Activated naive CD4-positive, alpha-beta T cell treated with anti-CD3 and anti-CD28 coated beads, Interleukin-2, amount 50 U/mL, for 24 hours (primary cell): ENCODE results near the gene SLC44A3.
A peak's percentile ranks its signal among the peaks of the same experiment; 100 is the strongest.

Experiments used
- H3K27ac Mint-ChIP-seq: one replicate; pipeline ENCODE4 v1.8.0; 2021; ENCODE audit warnings: mild to moderate bottlenecking, mixed read lengths
- H3K27me3 Mint-ChIP-seq: one replicate; pipeline ENCODE4 v1.8.0; 2021; ENCODE audit warnings: mixed read lengths
- H3K36me3 Mint-ChIP-seq: one replicate; pipeline ENCODE4 v1.8.0; 2021; ENCODE audit warnings: mixed read lengths
- H3K4me1 Mint-ChIP-seq: one replicate; pipeline ENCODE4 v1.8.0; 2021; ENCODE audit warnings: mixed read lengths
- H3K4me3 Mint-ChIP-seq: one replicate; pipeline ENCODE4 v1.8.0; 2021; ENCODE audit warnings: mild to moderate bottlenecking, mixed read lengths
- H3K9me3 Mint-ChIP-seq: one replicate; pipeline ENCODE4 v1.8.0; 2021; ENCODE audit warnings: mixed read lengths

Gene SLC44A3

DNA sequence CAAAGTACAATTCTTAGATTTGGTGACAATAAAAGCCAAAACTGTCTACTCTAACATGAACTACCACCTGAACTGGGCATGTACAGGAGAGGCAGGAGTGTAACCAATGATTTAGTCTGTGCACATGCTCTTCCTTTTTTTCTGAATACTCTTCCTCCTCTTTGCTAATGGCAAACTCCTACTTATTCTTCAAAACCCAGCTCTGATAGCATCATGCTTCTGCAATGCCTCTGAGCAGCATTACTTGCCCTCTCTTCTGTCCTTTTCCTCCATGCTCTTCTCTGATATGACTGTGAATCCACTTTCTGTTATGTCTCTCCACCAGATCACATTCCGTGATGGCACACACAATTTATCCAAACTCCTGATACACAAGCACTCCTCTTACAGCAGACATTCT lies 75.4 kb downstream of the SLC44A3 start:
- Mint-ChIP-seq H3K4me3 (no peak overlapping the region), H3K4me1 (no peaks in the 10 kb centered on the region), H3K27me3 (no peaks in the 10 kb centered on the region), H3K9me3 (no peaks in the 10 kb centered on the region), H3K27ac (no peak overlapping the region), H3K36me3 (peaks cover 1% of the 10 kb centered on the region)

- Mint-ChIP-seq H3K4me1 (no peaks in the 10 kb centered on the region), H3K27me3 (no peaks in the 10 kb centered on the region), H3K9me3 (no peaks in the 10 kb centered on the region), H3K27ac (no peak overlapping the region), H3K4me3 (no peak overlapping the region), H3K36me3 (peaks cover 1% of the 10 kb centered on the region)
These were observed 78.6 kb downstream of the SLC44A3 start for GRCh38 chr1:94898491-94899385.

- Mint-ChIP-seq H3K36me3 (peaks cover 1% of the 10 kb centered on the region), H3K27ac (no peak overlapping the region), H3K4me1 (no peaks in the 10 kb centered on the region), H3K27me3 (no peaks in the 10 kb centered on the region), H3K9me3 (no peaks in the 10 kb centered on the region), H3K4me3 (no peak overlapping the region)
These were observed 79.6 kb downstream of the SLC44A3 start for GRCh38 chr1:94899756-94900155.

DNA sequence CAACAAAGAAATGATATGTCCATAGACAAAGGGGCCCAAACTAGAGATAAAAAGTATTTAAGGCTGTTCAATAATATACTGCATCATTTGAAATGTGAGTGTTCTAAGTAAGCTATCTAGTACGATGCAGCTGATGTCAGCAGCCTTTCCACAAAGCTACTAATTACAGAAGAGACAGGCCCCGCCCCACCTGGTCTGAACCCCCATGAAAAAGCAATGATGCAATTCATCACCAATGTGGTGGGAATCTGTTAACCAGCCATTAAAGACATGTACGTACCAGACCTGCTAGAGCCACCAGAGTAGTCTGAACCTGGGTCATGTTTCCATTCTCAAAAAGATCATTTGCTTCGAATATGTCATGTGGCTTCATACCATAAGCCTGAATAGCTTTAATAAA lies 81.7 kb downstream of the SLC44A3 start:
- no peaks in the 10 kb centered on the region for H3K27me3 Mint-ChIP-seq
- no peak overlapping the region for H3K4me3 Mint-ChIP-seq
- H3K27ac Mint-ChIP-seq = no peak overlapping the region
- H3K4me1 Mint-ChIP-seq = no peaks in the 10 kb centered on the region
- H3K36me3 Mint-ChIP-seq = peaks cover 1% of the 10 kb centered on the region
- no peaks in the 10 kb centered on the region for H3K9me3 Mint-ChIP-seq

DNA sequence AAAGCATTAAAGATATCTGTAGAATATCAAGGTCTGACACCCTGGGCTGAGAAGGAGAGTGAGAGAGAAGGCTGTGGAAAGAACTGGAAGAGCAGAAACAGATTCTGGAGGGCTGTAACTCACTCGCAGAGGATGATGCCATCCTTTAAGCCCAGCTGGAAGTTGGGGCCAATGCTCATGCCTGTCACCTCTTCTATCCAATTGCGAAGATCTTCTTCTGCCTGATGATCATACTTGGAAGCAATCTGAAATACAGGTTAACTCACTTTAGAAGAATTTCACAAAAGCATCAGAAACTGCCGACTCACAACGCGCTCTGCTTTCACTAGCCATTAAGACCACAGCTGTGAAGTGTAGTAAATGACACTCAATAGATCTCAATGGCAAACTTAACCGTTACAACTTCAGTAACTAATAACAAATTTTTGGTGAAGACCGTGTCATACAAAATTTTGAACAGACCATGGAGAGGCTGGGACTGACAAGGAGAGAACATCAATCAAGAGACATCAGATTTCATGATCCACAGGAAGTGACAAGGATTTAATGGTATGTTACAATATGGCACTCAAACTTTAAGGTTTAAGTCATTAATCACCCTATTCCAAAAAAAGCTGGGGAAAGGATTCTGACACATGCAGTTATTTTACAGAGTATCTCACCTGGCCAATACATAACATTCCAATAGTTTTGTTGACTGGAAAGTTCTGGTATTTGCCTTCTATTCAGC lies 83.3 kb downstream of the SLC44A3 start:
- no peaks in the 10 kb centered on the region for H3K27me3 Mint-ChIP-seq
- no peak overlapping the region for H3K4me3 Mint-ChIP-seq
- peaks cover 1% of the 10 kb centered on the region for H3K36me3 Mint-ChIP-seq
- no peaks in the 10 kb centered on the region for H3K9me3 Mint-ChIP-seq
- H3K4me1 Mint-ChIP-seq = no peaks in the 10 kb centered on the region
- H3K27ac Mint-ChIP-seq = peak overlapping the region; percentile 13

- H3K27ac Mint-ChIP-seq = no peak overlapping the region
- no peak overlapping the region for H3K4me3 Mint-ChIP-seq
These were observed 85.0 kb downstream of the SLC44A3 start for GRCh38 chr1:94905207-94905606.

DNA sequence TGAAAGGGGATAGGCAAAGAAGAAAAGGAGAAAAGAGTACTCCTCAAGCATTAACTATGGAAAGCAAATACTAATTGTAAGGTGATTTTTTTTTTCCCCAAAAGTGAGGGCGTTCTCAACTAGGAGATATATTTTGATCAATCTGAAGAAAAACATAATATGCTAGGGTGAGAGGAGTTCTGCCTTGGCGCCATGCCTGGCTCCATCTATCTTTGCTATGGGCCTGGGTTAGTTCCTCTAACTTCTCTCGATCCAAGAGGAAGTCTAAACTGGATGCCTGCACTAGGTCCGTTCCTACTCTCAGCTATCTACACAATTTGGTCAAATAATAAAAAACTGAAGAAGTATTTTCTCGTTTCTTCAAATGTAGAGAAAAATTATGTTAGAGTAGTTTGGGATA lies 86.2 kb downstream of the SLC44A3 start:
- no peaks in the 10 kb centered on the region for H3K9me3 Mint-ChIP-seq
- no peaks in the 10 kb centered on the region for H3K4me1 Mint-ChIP-seq
- no peaks in the 10 kb centered on the region for H3K36me3 Mint-ChIP-seq
- no peak overlapping the region for H3K4me3 Mint-ChIP-seq
- peaks cover 2% of the 10 kb centered on the region for H3K27me3 Mint-ChIP-seq
- no peak overlapping the region for H3K27ac Mint-ChIP-seq

More at GRCh38 chr1:94905207-94905606, 85.0 kb downstream of the SLC44A3 start:
- Mint-ChIP-seq H3K27me3 (peaks cover 2% of the 10 kb centered on the region), H3K9me3 (no peaks in the 10 kb centered on the region), H3K4me1 (no peaks in the 10 kb centered on the region), H3K36me3 (no peaks in the 10 kb centered on the region)

DNA sequence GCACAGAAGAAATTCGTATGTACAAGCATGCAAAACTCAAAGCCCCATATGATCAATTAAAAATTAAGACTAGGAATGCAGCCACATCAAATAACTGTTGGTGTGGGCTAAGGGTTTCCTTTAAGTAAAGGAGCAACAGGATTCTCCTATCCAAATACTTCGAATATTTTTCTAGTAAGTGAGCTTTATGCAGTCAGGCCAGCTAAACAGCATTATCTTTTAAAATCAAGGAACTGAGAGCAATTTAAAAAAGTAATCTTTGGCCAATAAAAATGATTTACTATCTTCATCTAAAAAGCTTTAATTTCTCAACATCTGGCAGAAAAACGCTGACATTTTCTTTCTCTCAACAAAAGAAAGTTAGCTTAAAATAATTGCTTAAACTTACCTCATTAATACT lies 87.0 kb downstream of the SLC44A3 start:
- no peaks in the 10 kb centered on the region for H3K9me3 Mint-ChIP-seq
- peaks cover 2% of the 10 kb centered on the region for H3K27me3 Mint-ChIP-seq
- no peaks in the 10 kb centered on the region for H3K36me3 Mint-ChIP-seq
- H3K4me1 Mint-ChIP-seq = no peaks in the 10 kb centered on the region
- no peak overlapping the region for H3K4me3 Mint-ChIP-seq
- no peak overlapping the region for H3K27ac Mint-ChIP-seq

DNA sequence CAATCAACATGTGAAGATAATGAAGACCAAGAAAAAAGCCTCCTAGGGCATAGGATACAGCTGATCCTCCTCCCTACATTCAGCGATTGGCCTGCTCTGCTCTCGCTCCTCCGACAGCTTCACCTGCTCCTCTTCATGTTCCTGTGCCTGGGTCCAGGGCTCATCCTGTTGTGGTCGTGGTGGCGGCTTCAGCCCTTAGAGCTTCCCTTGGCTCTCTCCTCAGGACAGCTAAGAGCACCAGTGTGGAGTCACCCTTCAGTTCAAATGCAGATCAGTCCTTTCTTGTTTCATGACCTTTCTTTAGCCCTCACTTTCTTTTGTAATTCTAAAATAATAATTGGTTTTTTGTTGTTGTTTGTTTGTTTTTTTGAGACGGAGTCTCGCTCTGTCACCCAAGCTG lies 88.0 kb downstream of the SLC44A3 start:
- no peak overlapping the region for H3K4me3 Mint-ChIP-seq
- H3K4me1 Mint-ChIP-seq = no peaks in the 10 kb centered on the region
- H3K27ac Mint-ChIP-seq = no peak overlapping the region
- H3K36me3 Mint-ChIP-seq = no peaks in the 10 kb centered on the region
- H3K27me3 Mint-ChIP-seq = peaks cover 2% of the 10 kb centered on the region
- no peaks in the 10 kb centered on the region for H3K9me3 Mint-ChIP-seq

- H3K27ac Mint-ChIP-seq = no peak overlapping the region
- H3K4me3 Mint-ChIP-seq = no peak overlapping the region
- H3K36me3 Mint-ChIP-seq = no peaks in the 10 kb centered on the region
- H3K27me3 Mint-ChIP-seq = peaks cover 2% of the 10 kb centered on the region
- no peaks in the 10 kb centered on the region for H3K9me3 Mint-ChIP-seq
- H3K4me1 Mint-ChIP-seq = no peaks in the 10 kb centered on the region
These were observed 88.8 kb downstream of the SLC44A3 start for GRCh38 chr1:94908965-94909364.

DNA sequence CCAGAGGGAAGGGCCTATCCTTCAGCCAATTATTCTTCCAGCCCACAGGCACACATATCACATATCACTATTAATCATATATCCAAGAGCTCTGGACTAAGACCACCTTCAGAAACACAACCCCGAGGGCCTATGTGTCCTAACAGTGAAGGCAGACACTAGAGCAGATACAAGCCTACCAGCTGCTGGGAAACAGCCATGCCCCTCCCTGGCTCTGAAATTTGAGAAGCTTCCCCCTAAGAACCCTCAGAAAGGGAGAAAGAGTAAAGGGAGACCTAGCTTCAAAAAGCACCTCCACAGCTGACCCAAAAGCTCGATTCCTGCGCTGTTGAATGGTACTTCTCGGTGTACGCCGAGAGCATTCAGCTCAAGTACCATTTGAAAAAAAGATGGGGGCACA lies 89.3 kb downstream of the SLC44A3 start:
- no peaks in the 10 kb centered on the region for H3K4me1 Mint-ChIP-seq
- no peak overlapping the region for H3K27ac Mint-ChIP-seq
- H3K9me3 Mint-ChIP-seq = no peaks in the 10 kb centered on the region
- peaks cover 2% of the 10 kb centered on the region for H3K27me3 Mint-ChIP-seq
- H3K4me3 Mint-ChIP-seq = no peak overlapping the region
- H3K36me3 Mint-ChIP-seq = no peaks in the 10 kb centered on the region

- Mint-ChIP-seq H3K36me3 (no peaks in the 10 kb centered on the region), H3K4me3 (no peak overlapping the region), H3K4me1 (no peaks in the 10 kb centered on the region), H3K9me3 (no peaks in the 10 kb centered on the region), H3K27me3 (peaks cover 2% of the 10 kb centered on the region), H3K27ac (no peak overlapping the region)
These were observed 92.4 kb downstream of the SLC44A3 start for GRCh38 chr1:94912263-94913184.

DNA sequence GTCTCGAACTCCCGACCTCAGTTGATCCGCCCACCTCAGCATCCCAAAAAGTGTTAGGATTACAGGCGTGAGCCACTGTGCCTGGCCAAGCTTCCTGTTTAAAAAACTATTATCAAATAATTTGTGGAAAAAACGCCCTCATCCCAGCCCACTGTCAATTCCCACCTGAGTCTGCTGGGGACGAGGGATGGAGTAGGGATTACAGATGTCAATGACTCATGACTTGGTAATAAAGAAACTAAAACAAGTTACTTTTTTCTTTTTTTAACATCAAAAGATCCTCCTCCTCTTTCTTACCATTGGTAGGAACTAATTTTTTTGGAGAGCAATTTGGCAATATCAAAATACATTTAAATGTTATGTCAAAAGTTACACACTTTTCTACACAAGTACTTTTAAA lies 97.1 kb downstream of the SLC44A3 start:
- Mint-ChIP-seq H3K4me3 (no peak overlapping the region), H3K27me3 (peaks cover 3% of the 10 kb centered on the region), H3K9me3 (no peaks in the 10 kb centered on the region), H3K4me1 (no peaks in the 10 kb centered on the region), H3K36me3 (no peaks in the 10 kb centered on the region), H3K27ac (no peak overlapping the region)

- Mint-ChIP-seq H3K4me3 (no peak overlapping the region), H3K9me3 (no peaks in the 10 kb centered on the region), H3K27ac (no peak overlapping the region), H3K4me1 (peaks cover 3% of the 10 kb centered on the region), H3K36me3 (peaks cover 1% of the 10 kb centered on the region), H3K27me3 (peaks cover 7% of the 10 kb centered on the region)
These were observed 99.3 kb downstream of the SLC44A3 start for GRCh38 chr1:94919241-94920030.

DNA sequence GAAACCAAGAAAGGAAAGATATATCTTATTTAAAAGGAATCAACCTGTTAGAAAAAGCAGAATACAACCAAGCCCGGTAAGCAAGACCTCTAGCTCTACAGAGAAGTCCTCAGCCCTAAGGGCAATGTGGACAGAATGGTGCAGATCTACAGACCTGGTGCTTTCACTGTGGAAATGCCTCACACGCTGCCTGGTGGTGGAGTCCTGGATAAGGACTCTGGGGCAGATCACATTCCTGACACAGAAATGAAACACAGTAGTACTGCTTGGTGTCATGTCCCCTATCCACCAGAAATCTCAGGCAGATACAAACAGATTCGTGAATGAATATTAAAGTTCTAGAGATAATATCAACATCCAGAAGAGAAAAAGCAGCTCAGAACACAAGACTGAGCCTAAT lies 99.9 kb downstream of the SLC44A3 start:
- Mint-ChIP-seq H3K9me3 (no peaks in the 10 kb centered on the region), H3K4me3 (no peak overlapping the region), H3K4me1 (peaks cover 6% of the 10 kb centered on the region), H3K36me3 (peaks cover 1% of the 10 kb centered on the region), H3K27me3 (peaks cover 9% of the 10 kb centered on the region), H3K27ac (no peak overlapping the region)
